GM13976 (cell line): ENCODE measurements around the gene SIRT3.

Experiments used
- DNase-seq: peaks from one replicate; pipeline ENCODE4 v3.0.0; 2012; ENCODE audit warnings: low spot score
- in situ Hi-C: fragments of 300-500 bp; cut with MboI; formaldehyde crosslinking; loops from one replicate; pipeline ENCODE4 v1.12.0; 2022; ENCODE audit warnings: low sequenced_read_pairs, mixed read lengths, inconsistent platforms; ENCODE audit not compliant: unreplicated experiment
- TF ChIP-seq, protein P1 (sequence below): IDR thresholded peaks from 2 replicates; pipeline ENCODE4 v1.5.1; 2012; ENCODE audit warnings: borderline replicate concordance, mild to moderate bottlenecking; ENCODE audit not compliant: insufficient read depth; ENCODE audit errors: extremely low read depth, missing control alignments, control extremely low read depth

Gene SIRT3

DNA sequence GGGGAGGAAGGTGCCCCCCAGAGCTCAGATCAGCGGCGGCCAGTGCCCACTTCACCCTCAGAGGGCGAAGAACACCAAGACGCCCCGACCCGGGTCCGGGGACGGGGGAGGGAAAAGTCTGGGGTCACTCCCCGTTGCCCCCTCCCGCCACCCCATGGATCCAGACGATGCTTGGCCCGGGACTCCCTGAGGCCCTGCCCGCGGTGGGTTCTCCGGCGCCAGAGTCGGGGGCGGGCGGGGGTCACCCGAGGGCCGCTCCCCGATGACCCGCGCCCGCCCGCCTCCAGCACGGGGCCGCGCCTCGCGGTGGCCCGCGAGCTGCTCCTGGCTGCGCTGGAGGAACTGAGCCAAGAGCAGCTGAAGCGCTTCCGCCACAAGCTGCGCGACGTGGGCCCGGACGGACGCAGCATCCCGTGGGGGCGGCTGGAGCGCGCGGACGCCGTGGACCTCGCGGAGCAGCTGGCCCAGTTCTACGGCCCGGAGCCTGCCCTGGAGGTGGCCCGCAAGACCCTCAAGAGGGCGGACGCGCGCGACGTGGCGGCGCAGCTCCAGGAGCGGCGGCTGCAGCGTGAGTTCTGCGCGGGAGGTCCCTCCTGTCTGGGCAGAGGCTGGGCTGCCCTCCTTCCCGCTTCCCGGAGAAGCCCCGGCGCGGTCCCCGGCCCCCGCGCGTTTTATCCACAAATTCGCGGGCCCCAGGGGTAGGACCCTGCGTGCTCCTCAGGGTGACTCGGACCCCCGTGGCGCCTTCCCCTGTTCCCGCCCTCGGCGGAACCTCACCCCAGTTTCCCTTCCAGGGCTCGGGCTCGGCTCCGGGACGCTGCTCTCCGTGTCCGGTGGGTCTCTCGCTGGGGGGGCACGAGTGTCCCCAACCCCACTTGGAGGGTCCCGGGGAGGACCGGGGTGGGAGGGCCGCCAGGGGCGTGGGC lies 43.2 kb upstream of the SIRT3 start:
- in situ Hi-C loops, result no loop called here
- peak; percentile 43 for DNase-seq
- TF ChIP-seq, protein P1, sequence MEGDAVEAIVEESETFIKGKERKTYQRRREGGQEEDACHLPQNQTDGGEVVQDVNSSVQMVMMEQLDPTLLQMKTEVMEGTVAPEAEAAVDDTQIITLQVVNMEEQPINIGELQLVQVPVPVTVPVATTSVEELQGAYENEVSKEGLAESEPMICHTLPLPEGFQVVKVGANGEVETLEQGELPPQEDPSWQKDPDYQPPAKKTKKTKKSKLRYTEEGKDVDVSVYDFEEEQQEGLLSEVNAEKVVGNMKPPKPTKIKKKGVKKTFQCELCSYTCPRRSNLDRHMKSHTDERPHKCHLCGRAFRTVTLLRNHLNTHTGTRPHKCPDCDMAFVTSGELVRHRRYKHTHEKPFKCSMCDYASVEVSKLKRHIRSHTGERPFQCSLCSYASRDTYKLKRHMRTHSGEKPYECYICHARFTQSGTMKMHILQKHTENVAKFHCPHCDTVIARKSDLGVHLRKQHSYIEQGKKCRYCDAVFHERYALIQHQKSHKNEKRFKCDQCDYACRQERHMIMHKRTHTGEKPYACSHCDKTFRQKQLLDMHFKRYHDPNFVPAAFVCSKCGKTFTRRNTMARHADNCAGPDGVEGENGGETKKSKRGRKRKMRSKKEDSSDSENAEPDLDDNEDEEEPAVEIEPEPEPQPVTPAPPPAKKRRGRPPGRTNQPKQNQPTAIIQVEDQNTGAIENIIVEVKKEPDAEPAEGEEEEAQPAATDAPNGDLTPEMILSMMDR, result no peak

DNA sequence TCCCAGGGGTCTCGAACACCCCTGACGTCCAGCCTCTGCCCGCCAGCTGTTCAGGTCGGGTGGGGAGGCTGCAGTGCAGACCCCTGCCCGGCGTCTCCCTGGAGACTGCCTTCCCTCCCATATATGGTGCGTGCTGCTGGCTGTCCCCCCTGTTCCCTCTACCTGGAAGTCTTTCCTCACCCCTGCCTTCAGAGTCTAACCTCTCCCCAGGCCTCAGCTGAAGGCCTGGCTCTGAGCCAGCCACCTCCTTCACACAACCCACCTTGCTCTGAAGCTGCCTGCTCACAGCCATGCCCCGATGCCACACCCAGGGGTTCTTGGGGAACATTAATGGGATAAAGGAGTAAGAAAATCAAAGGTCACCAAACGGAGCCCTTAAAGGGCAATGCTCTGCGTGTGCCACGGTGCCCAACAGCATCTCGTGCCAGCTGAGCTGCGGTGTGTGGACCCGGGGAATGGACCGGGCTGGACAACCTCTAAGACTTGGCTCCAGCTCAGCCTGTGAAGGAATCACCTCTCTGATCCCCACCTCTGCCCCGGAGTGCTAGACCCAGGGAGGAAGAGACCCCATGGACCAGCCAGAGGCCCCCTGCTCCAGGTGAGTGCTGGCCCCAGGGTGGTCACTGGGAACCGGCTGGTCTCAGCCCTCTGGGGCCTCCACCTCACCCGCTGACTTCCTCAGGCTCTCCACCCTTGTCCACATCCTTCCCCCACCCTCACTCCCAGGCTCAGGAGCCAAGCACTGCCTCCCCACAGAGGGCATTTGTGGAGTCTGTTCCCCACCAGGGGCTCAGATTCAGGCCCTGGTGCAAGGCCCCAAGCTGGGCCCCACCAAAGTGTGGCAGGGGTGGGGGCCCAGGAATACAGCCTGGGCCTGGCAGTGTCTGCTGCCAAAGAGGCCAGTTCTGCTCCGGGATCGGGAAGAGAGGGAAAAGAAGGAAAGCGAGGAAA lies 42.1 kb upstream of the SIRT3 start, which contains the start of gene NLRP6:
TSS of gene NLRP6 (plus strand) at position 407 of the 951 bp plus-strand sequence. CDS start at position 570, 163 bp downstream.
- TF ChIP-seq, protein P1, result no peak
- in situ Hi-C loops, result no loop called here
- DNase-seq, result peak; percentile 25

DNA sequence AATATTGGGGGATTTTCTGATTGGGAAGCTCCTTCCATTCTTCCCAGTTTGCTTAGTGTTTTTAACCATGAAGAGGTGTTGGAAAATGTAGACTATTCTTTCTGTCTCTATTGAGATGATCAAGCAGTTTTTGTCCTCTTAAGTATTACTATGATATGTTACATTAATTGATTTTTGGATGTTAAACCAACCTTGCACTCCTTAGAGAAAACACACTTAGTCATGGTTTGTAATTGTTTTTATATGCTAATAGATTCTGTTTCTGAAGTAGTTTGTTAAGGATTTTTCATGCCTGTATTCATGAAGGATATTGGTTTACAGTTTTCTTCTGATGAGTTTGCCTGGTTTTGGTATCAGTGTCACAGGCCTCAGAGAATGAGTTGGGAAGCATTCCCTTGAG lies 40.1 kb upstream of the SIRT3 start:
- no peak for DNase-seq
- TF ChIP-seq, protein P1, result no peak
- in situ Hi-C loops, result no loop called here

DNA sequence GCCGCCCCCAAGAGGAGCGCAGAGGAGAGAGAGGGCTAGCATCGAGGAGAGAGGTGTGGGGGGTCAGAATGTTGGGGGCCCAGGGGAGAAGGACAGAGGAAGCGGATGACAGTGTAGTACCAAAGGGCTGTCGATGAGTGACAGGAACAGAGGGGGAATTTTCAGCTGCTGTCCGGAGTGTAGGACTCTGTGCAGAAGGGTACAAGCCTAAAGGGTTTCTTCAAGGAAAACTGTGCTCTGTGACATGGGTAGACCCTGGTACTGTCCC lies 36.7 kb upstream of the SIRT3 start:
- in situ Hi-C loops, result no loop called here
- TF ChIP-seq, protein P1, result no peak
- no peak for DNase-seq

DNA sequence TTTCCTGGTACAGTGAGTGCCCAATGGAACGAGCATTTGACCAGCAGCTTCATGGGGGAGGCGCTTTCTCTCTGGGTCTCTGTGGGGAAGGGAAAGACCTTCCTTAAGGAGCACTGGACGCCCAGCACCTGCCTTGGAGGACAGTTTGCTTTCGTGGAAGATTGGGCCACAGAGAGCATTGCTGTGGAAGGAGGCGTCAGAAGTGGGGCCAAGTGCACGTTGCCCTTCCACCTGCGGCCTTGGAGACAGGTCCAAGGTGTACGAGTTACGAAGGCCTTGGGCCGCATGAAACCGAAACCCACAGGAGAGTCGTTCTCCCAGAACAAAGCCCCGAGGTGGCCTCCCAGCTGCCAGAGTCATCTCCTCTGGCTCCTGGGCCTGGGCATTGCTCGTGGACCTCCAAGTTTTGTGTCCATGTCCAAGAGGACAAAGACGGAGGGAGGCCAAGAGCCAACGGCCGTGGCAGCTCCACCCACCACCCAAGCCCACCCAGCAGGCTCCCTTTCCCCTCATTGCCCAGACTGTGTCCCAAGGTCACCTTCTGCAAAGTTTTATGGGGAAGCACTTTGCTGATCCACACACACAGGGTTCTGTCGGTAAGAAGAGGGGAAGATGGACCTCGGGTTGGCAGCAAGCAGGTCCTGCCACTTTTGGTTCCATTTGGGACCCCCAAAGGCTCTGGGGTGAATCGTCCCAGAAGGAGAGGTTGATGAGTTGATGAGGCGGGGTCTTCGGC lies 36.2 kb upstream of the SIRT3 start:
- TF ChIP-seq, protein P1, result no peak
- in situ Hi-C loops, result no loop called here
- no peak for DNase-seq

DNA sequence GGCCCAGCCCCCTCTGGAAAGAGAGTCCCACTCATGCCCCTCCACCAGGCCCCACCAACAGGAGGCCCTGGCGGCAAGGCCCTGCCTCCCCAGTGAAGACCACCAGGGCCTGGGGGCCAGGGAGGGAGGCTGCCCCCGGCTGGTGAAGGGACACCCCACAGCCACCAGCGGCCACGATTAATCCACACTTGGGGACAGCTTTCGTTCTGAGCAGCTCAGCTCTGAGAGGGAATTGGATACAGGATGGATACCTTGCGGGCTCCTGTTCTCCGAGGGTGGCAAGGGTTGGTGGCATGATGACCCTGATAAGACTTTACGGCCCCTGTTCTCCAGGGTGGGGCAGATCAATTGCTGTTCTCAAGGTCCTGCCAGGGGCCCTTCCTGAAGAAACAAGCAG lies 35.2 kb upstream of the SIRT3 start:
- no peak for DNase-seq
- TF ChIP-seq, protein P1, result no peak
- in situ Hi-C loops, result no loop called here
